ENCODE measurements around the gene GAL3ST3.
"Not testable (repeated sequence)": the region's sequence is repeated elsewhere in the genome, so short reads cannot be mapped to it uniquely, and the experiment has no call there.

The GAL3ST3 gene

DNA sequence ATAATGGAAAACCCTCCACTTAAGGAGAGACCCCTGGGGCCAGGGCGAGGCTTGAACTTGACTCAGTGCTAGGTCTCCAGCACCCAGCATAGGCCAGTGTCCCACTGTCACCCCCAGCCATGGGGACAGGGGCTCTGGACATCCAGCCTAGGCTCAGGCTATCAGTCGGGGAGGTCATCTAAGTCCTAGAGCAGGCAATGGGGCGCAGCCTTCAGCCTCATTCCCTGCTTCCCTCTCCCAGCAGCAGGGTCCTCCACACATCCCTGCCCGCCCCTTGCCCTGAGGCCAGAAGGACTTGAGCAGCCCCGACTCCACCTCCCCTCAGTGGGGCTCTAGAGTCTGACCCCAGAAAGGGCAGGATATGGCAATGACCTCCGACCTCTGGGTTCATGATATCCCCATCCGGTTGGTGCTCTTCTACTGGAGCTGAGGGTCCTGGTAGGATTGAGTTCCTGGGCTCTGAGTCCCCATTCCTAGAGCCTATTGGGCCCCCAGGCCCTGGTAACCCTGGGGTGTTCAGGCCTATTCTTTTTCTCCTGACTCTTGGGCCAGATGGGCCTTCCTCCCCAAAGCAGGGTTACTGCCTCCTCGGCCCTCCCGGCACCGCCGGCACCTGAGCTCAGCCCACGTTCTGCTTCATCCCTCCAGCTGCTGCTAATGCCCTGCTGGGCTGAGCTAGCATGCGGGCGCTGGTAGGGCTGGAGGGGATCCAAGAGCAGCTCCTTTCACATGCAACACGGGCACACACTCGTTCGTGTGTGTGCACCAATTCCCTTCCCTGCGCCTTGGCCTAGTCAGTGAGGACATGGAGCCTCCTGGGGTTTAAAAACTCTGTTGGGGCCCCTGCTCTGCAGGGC is 32.8 kb downstream of the GAL3ST3 start:
- in situ Hi-C loops (cut with HindIII; ENCODE audit: low sequenced_read_pairs), result no loop called here

DNA sequence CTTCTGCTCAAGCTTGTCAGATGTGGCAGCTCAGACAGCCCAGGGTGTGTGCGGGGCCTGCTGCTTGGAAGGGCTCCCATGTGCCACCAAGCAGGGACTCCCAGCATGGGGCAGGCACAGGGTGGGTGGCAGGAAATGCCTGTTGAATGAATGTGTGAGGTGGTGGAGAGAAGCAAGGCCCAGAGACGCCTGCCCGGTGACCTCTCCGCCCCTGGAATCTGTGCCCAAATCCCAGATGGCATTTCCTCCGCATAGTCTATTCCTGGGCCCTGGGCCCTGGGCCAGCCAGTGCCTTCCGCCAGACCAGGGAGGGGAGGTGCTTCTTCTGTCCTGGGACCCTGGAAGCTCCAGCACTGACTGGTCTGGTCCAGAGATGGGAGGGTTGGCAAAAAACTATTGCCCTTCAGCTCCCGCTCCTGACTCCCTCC is 33.5 kb downstream of the GAL3ST3 start:
- in situ Hi-C loops (cut with HindIII; ENCODE audit: low sequenced_read_pairs), result no loop called here

DNA sequence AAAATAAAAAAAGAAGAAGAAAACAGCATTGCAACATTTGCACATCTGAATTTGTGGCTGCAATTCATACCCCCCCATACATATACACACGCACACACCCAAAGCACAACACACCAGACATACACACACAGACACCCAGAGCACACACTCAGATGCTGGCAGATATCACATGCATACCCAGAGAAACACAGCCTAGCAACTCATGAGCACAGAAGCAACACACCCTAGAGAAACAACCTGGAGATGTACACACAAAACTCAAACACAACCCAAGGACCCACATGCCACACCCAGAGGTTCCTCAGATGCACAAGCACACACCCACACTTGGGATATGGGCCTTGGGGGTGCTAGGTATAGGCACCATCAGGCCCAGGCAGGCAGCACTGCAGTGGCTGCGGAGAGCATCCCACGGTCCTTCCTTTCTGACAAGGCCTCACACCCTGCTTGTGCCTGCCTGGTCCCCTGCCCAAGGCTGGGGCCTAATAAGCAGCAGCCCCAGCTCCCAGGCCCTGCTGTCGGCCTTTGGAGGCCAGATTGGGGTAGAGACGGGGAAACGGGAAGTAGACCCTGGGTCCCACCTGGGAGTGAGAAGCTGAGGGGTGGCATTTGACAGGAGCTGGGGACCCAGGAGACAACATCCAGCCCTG is 34.0 kb downstream of the GAL3ST3 start:
- in situ Hi-C loops (cut with HindIII; ENCODE audit: low sequenced_read_pairs), result no loop called here

DNA sequence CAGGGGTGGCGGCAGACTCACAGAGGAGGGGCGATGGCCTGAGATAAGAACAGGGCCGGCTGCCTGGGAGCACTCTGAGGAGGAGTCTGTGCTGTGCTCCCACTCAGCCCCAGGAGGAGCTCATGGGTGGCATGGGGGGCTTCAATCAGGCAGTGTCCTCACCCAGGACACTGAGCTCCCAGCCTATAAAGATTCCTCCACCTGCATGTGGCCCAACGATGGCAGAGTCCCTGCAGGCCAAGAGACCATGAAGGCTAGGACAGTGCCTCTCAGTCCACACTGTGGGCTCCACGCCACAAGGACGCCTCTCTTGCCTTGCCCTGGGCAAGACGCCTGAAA is 35.2 kb downstream of the GAL3ST3 start:
- in situ Hi-C loops (cut with HindIII; ENCODE audit: low sequenced_read_pairs), result no loop called here

DNA sequence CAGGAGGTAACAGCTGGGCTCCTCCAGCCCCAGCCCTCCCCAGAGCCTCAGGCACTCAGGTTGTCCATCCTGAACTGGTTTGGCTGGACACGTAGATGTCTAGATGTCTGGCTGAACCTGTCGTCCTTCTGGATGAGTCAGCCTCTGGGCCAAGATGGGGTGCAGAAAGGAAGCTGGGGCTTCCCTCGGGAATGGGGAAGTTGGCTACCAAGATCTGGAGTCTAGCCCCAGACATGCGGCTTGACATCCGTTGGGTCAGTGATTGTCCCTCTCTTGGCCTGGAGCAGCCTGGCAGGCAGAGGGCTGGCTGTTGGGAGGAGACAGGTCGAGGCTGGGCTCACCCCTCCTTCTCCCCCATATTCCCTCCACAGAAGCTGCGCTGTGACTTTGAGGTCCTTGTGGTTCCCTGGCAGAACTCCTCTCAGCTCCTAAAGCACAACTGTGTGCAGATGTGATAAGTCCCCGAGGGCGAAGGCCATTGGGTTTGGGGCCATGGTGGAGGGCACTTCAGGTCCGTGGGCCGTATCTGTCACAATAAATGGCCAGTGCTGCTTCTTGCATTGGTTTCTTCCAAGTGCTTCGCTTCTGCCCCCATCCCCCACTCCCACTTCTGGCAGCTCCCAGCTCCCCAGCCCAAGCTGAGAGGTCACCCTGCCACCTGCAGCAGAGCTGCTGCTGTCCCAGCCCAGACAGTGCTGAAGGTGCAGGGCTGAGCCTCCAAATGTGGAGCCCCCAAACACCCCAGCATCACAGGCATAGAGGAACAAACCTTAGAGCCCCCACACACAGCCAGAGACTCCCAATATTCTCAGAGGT is 35.8 kb downstream of the GAL3ST3 start:
- in situ Hi-C loops (cut with HindIII; ENCODE audit: low sequenced_read_pairs), result no loop called here

DNA sequence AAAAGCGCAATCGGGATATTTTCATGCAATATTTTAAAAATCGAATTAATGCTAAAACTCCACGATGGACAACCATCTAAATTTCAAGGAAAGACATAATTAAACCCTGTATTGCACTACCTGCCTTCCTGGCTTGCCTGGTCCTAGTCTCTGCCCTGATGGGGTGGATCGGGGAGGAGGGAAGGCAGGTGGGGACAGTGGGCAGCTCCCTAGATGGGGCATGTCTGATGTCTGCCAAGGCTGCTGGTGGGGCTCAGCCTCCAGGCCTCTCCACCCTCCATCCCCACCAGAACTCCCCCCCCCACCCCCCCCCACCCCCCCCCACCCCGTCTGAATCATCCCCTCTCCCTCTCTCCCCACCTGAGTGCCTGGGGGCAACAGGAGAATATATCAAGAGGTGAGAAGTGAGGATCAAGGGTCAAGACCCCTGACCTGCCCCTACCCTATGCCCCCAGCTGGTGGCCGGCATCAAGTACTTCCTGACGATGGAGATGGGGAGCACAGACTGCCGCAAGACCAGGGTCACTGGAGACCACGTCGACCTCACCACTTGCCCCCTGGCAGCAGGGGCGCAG is 36.5 kb downstream of the GAL3ST3 start:
- in situ Hi-C loops (cut with HindIII; ENCODE audit: low sequenced_read_pairs), result no loop called here

DNA sequence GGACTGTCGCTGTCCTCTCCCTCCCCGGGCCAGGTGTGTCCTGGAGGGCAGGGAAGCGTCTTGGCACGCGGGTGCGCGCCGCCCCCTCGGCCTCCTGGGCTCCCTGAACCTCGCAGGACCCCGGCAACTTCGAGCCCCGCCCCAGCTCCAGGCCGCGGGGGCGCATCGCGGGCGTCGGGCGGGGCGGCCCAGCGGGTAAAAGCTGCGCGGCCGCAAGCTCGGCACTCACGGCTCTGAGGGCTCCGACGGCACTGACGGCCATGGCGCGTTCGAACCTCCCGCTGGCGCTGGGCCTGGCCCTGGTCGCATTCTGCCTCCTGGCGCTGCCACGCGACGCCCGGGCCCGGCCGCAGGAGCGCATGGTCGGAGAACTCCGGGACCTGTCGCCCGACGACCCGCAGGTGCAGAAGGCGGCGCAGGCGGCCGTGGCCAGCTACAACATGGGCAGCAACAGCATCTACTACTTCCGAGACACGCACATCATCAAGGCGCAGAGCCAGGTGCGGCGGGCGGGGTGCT is 37.1 kb downstream of the GAL3ST3 start, which contains the start of gene CST6:
CST6 (plus strand) TSS at position 224 of the 519 bp plus-strand sequence; CDS start at position 261, 37 bp downstream.
- in situ Hi-C loops (cut with HindIII; ENCODE audit: low sequenced_read_pairs), result no loop called here

DNA sequence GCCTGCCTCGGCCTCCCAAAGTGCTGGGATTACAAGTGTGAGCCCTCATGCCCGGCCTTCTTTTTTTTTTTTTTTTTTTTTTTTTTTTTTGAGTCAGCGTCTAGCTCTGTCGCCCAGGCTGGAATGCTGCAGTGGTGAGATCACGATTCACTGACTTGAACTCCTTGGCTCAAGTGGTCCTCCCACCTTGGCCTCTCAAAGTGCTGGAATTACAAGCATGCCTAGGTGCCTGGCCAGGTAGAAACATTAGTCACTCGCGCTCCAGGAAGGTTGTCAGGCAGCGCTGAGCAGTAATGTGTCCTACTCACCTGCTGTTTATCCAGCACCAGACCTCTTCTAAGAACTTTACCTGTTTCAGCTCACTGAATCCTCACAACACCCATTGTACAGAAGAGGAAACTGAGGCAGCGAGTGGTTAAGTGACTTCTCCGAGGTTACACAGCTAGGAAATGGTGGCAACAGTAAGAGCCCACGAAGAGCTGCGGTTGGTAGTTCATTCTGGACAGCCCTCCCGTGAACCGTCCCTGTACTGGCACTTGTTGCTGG is 37.6 kb downstream of the GAL3ST3 start:
- in situ Hi-C loops (cut with HindIII; ENCODE audit: low sequenced_read_pairs), result no loop called here

DNA sequence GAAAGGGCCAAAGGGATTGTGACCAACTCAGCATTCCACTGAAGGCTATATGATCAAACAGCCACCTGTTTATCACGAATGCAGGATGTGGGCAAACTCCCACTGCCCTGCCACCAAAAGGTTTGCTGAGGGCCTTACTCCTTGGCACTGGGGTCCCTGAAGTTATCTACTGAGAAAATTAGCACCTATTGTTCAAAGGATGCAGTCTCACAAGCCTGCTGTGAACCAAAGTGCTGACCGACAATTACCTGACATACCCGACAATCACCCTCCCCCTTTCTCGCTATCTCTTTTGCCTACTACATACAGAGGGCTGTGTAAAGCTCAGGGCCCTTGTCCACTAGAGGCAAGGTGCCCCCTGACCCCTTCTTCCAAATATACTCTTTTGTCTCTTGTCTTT is 38.9 kb downstream of the GAL3ST3 start:
- in situ Hi-C loops (cut with HindIII; ENCODE audit: low sequenced_read_pairs), result not testable (repeated sequence)

DNA sequence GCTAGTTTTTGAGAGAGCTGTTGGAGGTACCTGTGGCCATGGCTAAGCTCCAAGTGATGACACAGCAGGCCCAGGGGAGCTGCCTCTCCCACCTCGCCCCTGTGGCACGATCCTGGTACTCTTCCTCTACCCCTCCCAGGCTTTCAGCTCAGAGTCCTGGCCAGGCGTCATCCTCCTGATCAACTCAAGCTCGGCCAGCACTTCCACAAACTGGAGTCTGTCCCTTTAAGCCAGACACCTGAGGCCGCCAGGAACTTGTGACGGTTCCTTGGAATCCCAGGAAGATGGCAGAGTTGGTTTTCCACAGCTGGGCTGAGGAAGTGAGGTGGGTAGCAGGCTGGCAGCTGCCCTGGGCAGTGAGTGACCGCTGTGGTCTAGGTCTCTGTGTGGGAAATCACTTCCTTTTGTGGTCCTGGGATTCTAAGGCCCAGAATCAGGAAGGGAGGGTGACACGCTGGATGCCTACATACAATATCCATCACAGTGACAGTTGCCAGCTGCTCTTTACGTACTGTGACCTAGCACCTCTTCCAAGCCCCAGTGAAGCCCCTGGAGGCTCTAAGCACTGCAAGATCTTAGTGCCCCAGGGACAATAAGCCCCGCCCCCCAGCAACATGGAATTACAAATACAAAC is 40.4 kb downstream of the GAL3ST3 start:
- in situ Hi-C loops (cut with HindIII; ENCODE audit: low sequenced_read_pairs), result no loop called here

DNA sequence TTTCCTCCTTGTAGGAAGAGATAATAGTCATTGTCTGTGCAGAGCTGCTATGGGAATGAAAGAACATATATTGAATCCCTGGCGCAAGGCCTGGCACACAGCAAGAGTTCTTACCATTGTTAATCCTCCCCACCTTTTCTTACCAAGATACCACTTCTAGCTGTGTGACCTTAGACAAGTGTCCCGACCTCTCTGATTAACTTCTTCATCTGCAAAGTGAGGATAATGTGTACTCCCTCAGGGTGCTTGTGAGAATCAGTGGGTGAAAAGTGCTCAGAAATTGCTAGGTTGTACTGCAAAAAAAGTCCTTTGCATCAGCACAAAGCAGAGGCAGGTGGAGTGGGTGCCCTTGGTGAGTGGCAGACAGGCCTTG is 40.9 kb downstream of the GAL3ST3 start:
- in situ Hi-C loops (cut with HindIII; ENCODE audit: low sequenced_read_pairs), result no loop called here

DNA sequence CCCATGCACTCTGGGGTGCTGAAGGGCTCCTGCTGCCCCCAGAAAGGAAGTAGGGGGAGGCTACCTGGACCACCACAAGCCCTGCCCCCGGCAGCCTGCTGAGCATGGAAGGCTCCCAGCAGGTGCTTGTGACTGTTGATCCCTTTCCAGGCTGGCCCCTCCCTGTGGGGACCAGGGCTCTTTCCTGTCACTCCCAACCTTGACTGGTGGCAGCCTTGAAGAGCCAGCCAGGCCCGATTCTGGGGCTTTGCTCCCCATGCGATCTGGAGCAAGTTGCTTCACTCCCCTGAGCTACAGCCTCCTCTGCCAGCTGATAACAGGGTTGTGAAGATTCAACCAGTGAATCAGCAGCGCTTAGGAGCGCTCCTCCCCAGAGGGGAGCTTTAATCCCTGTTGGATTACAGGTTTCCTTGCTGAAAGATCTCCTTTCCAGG is 41.7 kb downstream of the GAL3ST3 start:
- in situ Hi-C loops (cut with HindIII; ENCODE audit: low sequenced_read_pairs), result no loop called here

DNA sequence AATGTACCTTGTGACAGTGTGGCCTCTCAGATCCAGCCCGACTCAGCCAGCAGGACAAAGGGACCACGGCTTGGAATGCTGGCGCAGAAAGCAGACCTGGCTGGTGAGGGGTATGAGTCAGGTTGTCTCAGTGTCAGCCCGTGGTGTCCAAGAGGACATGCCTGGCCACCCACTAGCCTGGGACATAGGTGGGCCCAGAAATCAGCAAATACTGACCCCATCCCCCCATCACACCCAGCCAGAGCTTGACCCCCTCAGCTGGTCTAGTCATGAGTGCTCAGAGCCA is 42.1 kb downstream of the GAL3ST3 start:
- in situ Hi-C loops (cut with HindIII; ENCODE audit: low sequenced_read_pairs), result no loop called here

DNA sequence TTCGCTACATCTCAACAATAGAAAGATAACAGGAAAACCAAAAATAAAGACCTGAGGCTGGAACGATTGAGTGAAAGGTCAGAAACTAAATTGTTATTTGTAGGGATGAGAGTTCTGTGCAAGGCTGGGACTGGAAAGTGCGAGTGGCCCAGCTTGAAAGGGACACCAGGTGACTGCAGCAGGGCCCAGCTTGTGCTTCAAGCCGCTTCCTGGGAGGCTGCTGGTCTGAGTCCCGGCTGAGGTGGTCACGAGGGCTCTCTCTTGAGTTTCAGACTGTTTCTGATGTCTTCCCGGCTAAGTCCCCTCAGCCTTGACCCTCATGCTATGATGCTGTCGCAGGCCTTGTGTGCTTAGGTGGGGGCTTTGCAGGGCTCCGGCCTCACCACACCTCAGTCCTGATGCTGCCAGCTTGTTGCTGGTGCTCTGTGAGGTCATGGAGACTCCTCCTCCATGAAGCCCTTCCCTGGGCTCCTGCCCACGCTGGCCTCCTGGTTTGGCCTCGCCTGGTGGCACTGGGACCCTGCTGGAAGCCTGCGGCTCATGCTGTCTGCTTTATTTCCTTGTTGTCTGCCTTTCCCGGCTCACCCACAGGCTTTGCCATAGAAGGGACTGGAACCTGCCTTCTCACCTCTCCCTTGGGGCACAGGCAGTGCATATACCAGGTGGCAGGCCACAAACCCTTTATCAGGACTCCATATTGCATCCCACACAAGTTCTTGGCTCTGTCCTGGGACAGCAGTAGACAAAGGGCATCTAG is 42.6 kb downstream of the GAL3ST3 start:
- in situ Hi-C loops (cut with HindIII; ENCODE audit: low sequenced_read_pairs), result no loop called here

DNA sequence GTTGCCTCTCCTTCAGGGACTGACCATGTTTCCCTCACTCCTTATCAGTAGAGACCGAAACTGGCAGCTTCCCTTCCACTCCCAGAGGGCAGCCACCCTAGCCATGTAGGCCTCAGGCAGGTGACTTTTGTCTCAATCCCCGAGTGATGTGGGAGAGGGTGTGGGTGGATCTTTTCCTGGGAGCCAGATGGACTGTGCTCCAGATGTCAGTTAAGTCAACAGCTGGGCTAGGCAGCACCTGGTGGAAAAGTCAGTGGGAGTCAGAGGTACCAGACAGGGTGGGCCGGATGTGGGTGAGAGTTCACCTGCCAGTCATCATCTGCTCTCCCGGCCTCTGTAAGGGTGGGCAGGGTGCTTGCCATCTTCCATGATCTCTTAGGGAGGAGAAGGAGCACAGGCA is 44.8 kb downstream of the GAL3ST3 start:
- in situ Hi-C loops (cut with HindIII; ENCODE audit: low sequenced_read_pairs), result no loop called here

DNA sequence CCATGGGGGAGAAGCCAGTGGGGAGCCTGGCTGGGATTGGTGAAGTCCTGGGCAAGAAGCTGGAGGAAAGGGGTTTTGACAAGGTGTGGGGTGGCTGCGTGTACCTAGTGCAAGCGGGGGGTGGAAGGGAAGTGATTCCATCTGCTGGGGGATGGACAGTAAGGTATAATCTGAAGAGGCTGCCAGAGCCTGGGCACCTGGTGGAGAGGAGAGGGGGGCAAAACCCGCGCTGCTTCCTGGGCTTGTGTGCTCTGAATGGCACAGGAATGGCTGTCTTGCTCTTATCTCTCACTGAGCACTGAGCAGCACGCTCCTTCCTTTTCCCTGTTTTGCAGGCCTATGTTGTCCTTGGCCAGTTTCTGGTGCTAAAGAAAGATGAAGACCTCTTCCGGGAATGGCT is 45.7 kb downstream of the GAL3ST3 start:
- in situ Hi-C loops (cut with HindIII; ENCODE audit: low sequenced_read_pairs), result no loop called here

DNA sequence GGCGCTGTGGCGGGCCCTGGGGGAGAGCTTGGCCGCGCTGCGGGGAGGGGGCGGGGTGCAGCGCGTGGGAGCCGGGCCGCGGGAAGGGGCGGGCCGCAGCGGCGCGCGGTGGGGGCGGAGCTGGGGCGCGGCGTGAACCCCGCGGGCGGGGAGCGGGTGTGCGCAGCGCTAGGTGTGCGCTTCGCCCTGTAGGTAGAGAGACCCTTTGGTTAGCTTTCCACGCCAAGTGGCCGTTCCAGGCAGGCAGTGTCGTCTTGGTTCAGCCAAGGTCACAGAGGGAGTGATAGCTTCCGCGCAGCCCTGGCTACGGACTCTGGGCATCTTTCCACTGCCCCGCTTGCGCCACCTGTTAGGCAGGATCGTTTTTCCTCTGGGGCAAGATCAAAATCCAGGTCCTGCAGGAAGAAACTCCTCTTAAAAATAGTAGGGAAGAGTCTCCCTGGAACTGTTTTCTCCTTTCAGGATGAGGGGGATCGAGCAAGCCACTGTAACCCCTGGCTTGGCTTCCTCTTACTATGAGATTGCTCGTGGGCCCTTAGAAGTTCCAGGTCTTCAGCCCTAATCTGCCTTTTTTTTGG is 46.2 kb downstream of the GAL3ST3 start:
- in situ Hi-C loops (cut with HindIII; ENCODE audit: low sequenced_read_pairs), result no loop called here

DNA sequence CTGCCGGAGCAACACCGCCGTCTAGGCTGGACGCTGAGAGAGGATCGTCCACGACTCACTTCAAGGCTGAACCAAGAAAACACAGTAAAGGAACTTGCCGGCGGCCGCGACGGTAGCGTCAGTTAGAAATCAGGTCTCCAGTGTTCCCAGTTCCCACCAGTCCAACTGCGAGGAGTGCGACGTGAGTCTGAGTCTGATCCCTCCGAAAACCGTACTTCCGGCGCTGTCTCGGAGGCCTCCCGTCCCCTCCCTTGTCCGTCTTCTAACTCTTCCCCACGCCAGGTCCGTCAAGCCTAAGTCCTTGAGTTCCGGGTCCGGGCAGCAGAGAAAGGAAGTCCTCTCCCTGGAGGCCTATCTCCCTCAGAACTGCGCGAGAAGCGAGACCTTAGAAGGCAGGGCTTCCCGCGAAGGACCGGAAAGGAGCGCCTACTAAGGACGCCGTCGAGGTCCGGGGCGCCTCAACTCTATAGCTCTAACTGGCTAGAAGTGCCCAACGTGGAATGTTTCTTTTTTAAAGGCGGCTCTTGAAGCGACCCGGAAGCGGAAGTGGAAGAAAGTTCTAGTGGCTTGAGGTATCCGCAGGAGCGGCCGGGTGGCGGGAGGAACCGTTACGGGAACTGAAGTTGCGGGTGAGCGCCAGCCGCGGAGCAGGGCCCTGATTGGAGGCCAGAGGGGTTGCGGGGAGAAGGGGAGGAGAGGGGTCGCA is 46.9 kb downstream of the GAL3ST3 start, which contains the start of the genes BANF1 and EIF1AD:
BANF1 (plus strand) TSS at position 562 of the 706 bp plus-strand sequence. CDS start 748 bp downstream, outside the sequence.
EIF1AD (minus strand) TSS at position 216 of the 706 bp plus-strand sequence. CDS start 1,768 bp downstream, outside the sequence.
- in situ Hi-C loops (cut with HindIII; ENCODE audit: low sequenced_read_pairs), result no loop called here
